ENCODE measurements around the gene PCDHA1. TPM values are rescaled to one million over a fixed set of nuclear protein-coding genes. Genes with fewer than 3 reads are reported as not detected.

Gene PCDHA1
- total and polyA plus RNA-seq, 2 donors (not counting 3 experiments of a cell fraction or from before 2014, with no cell fraction given) = 0.04 TPM; not detected in 1

DNA sequence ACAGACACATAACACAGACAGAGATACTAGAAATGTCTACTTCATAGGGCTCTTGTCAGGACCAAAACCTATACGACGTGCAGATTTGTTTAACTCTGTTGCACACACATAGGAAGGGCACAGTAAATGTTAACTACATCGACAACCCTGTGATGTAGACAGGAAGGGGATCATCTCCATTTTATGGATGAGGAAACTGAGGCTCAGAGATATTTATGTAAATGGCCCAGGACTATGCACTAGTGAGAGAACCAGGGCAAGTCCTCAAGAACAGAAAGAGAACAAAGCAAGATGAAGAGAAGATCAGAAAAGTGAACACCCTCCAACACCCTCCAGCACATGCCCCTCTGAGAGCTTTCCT is 216.6 kb downstream of the PCDHA1 start:
- H3K36me3 ChIP-seq (ENCODE audit: control insufficient read depth in 2 of 2, extremely low read depth in 1 of 2, insufficient read depth in 2 of 2, low read length in 2 of 2) = no peaks in the 10 kb centered on the region
- H3K4me2 ChIP-seq (ENCODE audit: insufficient read depth, low read length) = no peak overlapping the region
- no peaks in the 10 kb centered on the region for H3K9me3 ChIP-seq (replicated peaks; ENCODE audit: control insufficient read depth, insufficient read depth, low read length)
- H3K27ac ChIP-seq (ENCODE audit: insufficient read depth, low read depth, low read length) = no peak overlapping the region
- no peak overlapping the region for H3K9ac ChIP-seq (replicated peaks; ENCODE audit: extremely low read depth, insufficient read depth, low read length)
- BruUV-seq (replicated peaks) = no TSS peak
- no peak overlapping the region for H2AFZ ChIP-seq (ENCODE audit: low read depth, low read length)
- H4K20me1 ChIP-seq (replicated peaks; ENCODE audit: control insufficient read depth, extremely low read depth, insufficient read depth, low read length) = no peaks in the 10 kb centered on the region
- ChIA-PET POLR2A (no interaction called here), CTCF (no interaction called here)
- intact Hi-C loops (cut with micrococcal nuclease) (no loop called here), dilution Hi-C loops (cut with MboI; ENCODE audit: extremely low pct_ligation_motif_present, low sequenced_read_pairs) (no loop called here)
- DNase-seq (ENCODE audit: low read depth, low spot score) = no peak
- no peaks in the 10 kb centered on the region for H3K9me1 ChIP-seq (replicated peaks; ENCODE audit: control insufficient read depth, extremely low read depth, insufficient read depth, low read length)
- no peak for FAIRE-seq
- H3K79me2 ChIP-seq (ENCODE audit: control insufficient read depth, insufficient read depth, low read length) = no peaks in the 10 kb centered on the region
- no peaks in the 10 kb centered on the region for H3K27me3 ChIP-seq (ENCODE audit: control insufficient read depth in 2 of 2, insufficient read depth in 2 of 2, low read length in 2 of 2)
- peaks cover 6% of the 10 kb centered on the region for H3K4me1 ChIP-seq (ENCODE audit: control insufficient read depth, extremely low read depth, insufficient read depth, low read length)
- TF ChIP-seq GATA2 (IDR thresholded peaks at IDR 0.05; ENCODE audit: insufficient read depth, insufficient read length, low read depth, low read length) (no peak), FOS (IDR thresholded peaks at IDR 0.05; ENCODE audit: borderline replicate concordance, insufficient read depth, low read length) (no peak), MYC (IDR thresholded peaks at IDR 0.05; ENCODE audit: low read depth, low read length) (no peak), JUN (IDR thresholded peaks at IDR 0.05; ENCODE audit: borderline replicate concordance, insufficient read depth, insufficient read length, low read depth) (no peak), POLR2A (IDR thresholded peaks at IDR 0.05; ENCODE audit: low read depth, low read length) (no peak), MAX (IDR thresholded peaks at IDR 0.05; ENCODE audit: insufficient read depth, insufficient read length) (no peak), POLR2AphosphoS5 (IDR thresholded peaks at IDR 0.05; ENCODE audit: insufficient read depth, low read depth, low read length) (no peak), EZH2 (IDR thresholded peaks at IDR 0.05; ENCODE audit: borderline replicate concordance, low read depth, low read length, severe bottlenecking) (no peak), CTCF (IDR thresholded peaks at IDR 0.05; ENCODE audit: extremely low read depth in 1 of 2, insufficient read depth in 1 of 2, low read depth in 1 of 2, low read length in 2 of 2) (no peak)
- H3K4me3 ChIP-seq (replicated peaks in 1 of 3; ENCODE audit: insufficient read depth in 1 of 3, low read depth in 1 of 3, low read length in 3 of 3) = no peak overlapping the region
